ENCODE measurements around the gene PHF12. TPM values are rescaled to one million over a fixed set of nuclear protein-coding genes. Genes with fewer than 3 reads are reported as not detected.

The PHF12 gene
- total and polyA plus RNA-seq, 11 donors, result 8.2 to 31.2 (median 20.9) TPM

- Histone ChIP-seq H3K27me3 (no peaks in the 10 kb centered on the region), H3K4me1 (peaks cover 0 to 17% (median 2%) of the 10 kb centered on the region in 12 donors), H3K27ac (no peak overlapping the region), H3K9me3 (no peaks in the 10 kb centered on the region), H3K4me3 (no peak overlapping the region), H3K36me3 (peaks cover 0 to 67% (median 47%) of the 10 kb centered on the region in 9 donors)
- no peak for TF ChIP-seq CTCF (IDR thresholded peaks at IDR 0.05)
- TF ChIP-seq POLR2A (IDR thresholded peaks at IDR 0.05), result no peak
- intact Hi-C loops (cut with DNase I), result loop anchor here in 1 of 10 donors (10.0 kb wide), 1 partner anchor 61 kb away; no protein-coding TSS in a partner anchor
- DNase-seq, result no peak
- peak in 3 of 4 donors; percentile 20 to 62 (median 48) for ATAC-seq
- WGBS, 4 donors, result 84 to 87% (median 85%) methylated on average over 4 of the region's 4 CpGs
Observed at GRCh38 chr17:28885363-28885762, 66.0 kb downstream of the PHF12 start.

- intact Hi-C loops (cut with DNase I), result loop anchor here in 1 of 10 donors (10.0 kb wide), 1 partner anchor 59 kb away; no protein-coding TSS in a partner anchor
- no peak overlapping the region for H3K27ac ChIP-seq
- H3K9me3 ChIP-seq, result no peaks in the 10 kb centered on the region
- no peak overlapping the region for H3K4me3 ChIP-seq
- ATAC-seq, result no peak
- H3K27me3 ChIP-seq, result no peaks in the 10 kb centered on the region
- 88 to 92% (median 89%) methylated on average over 21 to 27 of the region's 27 CpGs for WGBS, 4 donors
- peaks cover 0 to 79% (median 59%) of the 10 kb centered on the region in 9 donors for H3K36me3 ChIP-seq
- DNase-seq, result no peak
- H3K4me1 ChIP-seq, result peaks cover 0 to 16% (median 0%) of the 10 kb centered on the region in 12 donors
- no peak for TF ChIP-seq POLR2A (IDR thresholded peaks at IDR 0.05)
Observed at GRCh38 chr17:28883967-28884702, 67.2 kb downstream of the PHF12 start.

GRCh38 chr17:28882154-28882895, 69.0 kb downstream of the PHF12 start:
- H3K27ac ChIP-seq, result no peak overlapping the region
- 90 to 92% (median 92%) methylated on average over 15 to 18 of the region's 18 CpGs for WGBS, 4 donors
- TF ChIP-seq CTCF (IDR thresholded peaks at IDR 0.05), result no peak
- H3K36me3 ChIP-seq, result peaks cover 0 to 84% (median 69%) of the 10 kb centered on the region in 9 donors
- DNase-seq, result no peak
- H3K4me1 ChIP-seq, result peaks cover 0 to 16% (median 0%) of the 10 kb centered on the region in 12 donors
- H3K9me3 ChIP-seq, result no peaks in the 10 kb centered on the region
- H3K27me3 ChIP-seq, result no peaks in the 10 kb centered on the region
- intact Hi-C loops (cut with DNase I), result loop anchor here in 1 of 10 donors (10.0 kb wide), 1 partner anchor 58 kb away; no protein-coding TSS in a partner anchor
- H3K4me3 ChIP-seq, result no peak overlapping the region
- no peak for ATAC-seq

- Histone ChIP-seq H3K36me3 (peaks cover 0 to 84% (median 69%) of the 10 kb centered on the region in 9 donors), H3K4me3 (no peak overlapping the region), H3K27me3 (no peaks in the 10 kb centered on the region), H3K9me3 (no peaks in the 10 kb centered on the region), H3K4me1 (peaks cover 0 to 16% (median 0%) of the 10 kb centered on the region in 12 donors), H3K27ac (no peak overlapping the region)
- intact Hi-C loops (cut with DNase I), result loop anchor here in 1 of 10 donors (10.0 kb wide), 1 partner anchor 57 kb away; no protein-coding TSS in a partner anchor
- ATAC-seq (no peak), DNase-seq (no peak)
- 93 to 95% (median 94%) methylated on average over 17 of the region's 17 CpGs for WGBS, 4 donors
- TF ChIP-seq POLR2A (IDR thresholded peaks at IDR 0.05) (no peak), CTCF (IDR thresholded peaks at IDR 0.05) (no peak)
Observed at GRCh38 chr17:28881533-28882056, 69.7 kb downstream of the PHF12 start.
